Measurements from ENCODE around the gene CCN2.

CCN2 gene

GRCh38 chr6:131900231-131900630 is 50.9 kb downstream of the CCN2 start:
- no peak for DNase-seq (ENCODE audit: low read depth, low spot score)
- H3K27ac ChIP-seq = no peak overlapping the region
- no peak for TF ChIP-seq FOXP2 (optimal IDR thresholded peaks at IDR 0.05; ENCODE audit: control extremely low read depth, extremely low read length, insufficient read depth)
- TF ChIP-seq POLR2AphosphoS5 (IDR thresholded peaks at IDR 0.05; ENCODE audit: borderline replicate concordance, low read depth, low read length) = no peak
- TF ChIP-seq EZH2 (IDR thresholded peaks at IDR 0.05) = no peak
- no peaks in the 10 kb centered on the region for H3K9me3 ChIP-seq (ENCODE audit: low read depth, low read length)
- H3K36me3 ChIP-seq (ENCODE audit: insufficient read depth, low read length) = no peaks in the 10 kb centered on the region
- H3K4me3 ChIP-seq = no peak overlapping the region
- no peak overlapping the region for H3K9ac ChIP-seq (ENCODE audit: insufficient read length)

- no peak overlapping the region for H3K4me3 ChIP-seq
These were observed 52.5 kb downstream of the CCN2 start for GRCh38 chr6:131898718-131899117.

More at GRCh38 chr6:131898718-131899117, 52.5 kb downstream of the CCN2 start:
- TF ChIP-seq EZH2 (IDR thresholded peaks at IDR 0.05) (no peak), FOXP2 (optimal IDR thresholded peaks at IDR 0.05; ENCODE audit: control extremely low read depth, extremely low read length, insufficient read depth) (no peak)
- DNase-seq (ENCODE audit: low read depth, low spot score) = no peak
- Histone ChIP-seq H3K27ac (no peak overlapping the region), H3K9ac (ENCODE audit: insufficient read length) (no peak overlapping the region), H3K36me3 (ENCODE audit: insufficient read depth, low read length) (no peaks in the 10 kb centered on the region), H3K9me3 (ENCODE audit: low read depth, low read length) (no peaks in the 10 kb centered on the region)
